ENCODE results near the gene ZMYND11.

DNA sequence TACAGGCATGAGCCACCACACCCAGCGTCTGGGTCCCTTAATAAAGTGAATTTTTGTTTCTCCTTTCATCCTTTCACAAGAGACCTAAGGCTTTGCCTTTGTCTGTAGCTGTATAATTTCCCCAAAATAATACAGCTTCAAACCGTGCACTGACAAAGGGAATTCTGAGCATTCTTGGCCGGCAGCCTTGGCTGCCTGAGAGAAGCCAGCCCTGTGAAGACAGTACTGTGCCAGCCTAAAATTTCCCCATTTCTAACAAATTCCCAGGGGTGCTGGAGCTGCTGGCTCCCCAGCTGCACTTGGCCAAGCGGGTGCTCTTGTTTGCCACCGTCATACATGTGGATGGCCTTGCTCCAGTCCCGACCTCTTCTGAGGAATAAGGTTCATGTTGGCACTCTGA lies 106.2 kb downstream of the ZMYND11 start:
- no peak for TF ChIP-seq EZH2 (IDR thresholded peaks at IDR 0.05; ENCODE audit: low read depth, low read length, severe bottlenecking)
- no peak for TF ChIP-seq CHD7 (IDR thresholded peaks at IDR 0.05; ENCODE audit: insufficient replicate concordance, low read length)
- TF ChIP-seq JUND (IDR thresholded peaks at IDR 0.05; ENCODE audit: low read length) = no peak
